ENCODE measurements around the gene MAP3K10.

The MAP3K10 gene

DNA sequence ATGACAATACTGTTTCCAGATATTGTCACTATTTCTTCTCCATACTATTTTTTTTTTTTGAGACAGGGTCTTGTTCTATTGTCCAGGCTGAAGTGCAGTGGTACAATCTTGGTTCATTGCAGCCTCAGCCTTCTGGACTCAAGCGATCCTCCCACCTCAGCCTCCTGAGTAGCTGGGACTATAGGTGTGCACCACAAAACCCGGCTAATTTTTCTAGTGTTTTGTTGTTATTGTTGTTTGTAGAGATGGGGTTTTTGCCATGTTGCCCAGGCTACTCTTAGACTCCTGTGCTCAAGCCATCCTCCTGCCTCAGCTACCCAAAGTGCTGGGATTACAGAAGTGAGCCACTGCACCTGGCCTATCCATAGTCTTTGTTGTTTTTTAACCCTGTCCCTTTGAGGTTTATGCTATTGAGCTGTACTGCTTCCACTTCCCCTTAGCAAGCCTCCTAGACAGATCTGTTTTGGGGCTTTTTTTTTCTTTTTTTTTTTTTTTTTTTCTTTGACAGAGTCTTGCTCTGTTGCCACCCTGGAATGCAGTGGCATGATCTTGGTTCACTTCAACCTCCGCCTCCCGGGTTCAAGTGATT is 27.6 kb upstream of the MAP3K10 start:
- TF ChIP-seq GATA2 (IDR thresholded peaks at IDR 0.05; ENCODE audit: low read depth, low read length) (no peak), GATA3 (IDR thresholded peaks at IDR 0.05; ENCODE audit: low read depth, low read length) (no peak)

DNA sequence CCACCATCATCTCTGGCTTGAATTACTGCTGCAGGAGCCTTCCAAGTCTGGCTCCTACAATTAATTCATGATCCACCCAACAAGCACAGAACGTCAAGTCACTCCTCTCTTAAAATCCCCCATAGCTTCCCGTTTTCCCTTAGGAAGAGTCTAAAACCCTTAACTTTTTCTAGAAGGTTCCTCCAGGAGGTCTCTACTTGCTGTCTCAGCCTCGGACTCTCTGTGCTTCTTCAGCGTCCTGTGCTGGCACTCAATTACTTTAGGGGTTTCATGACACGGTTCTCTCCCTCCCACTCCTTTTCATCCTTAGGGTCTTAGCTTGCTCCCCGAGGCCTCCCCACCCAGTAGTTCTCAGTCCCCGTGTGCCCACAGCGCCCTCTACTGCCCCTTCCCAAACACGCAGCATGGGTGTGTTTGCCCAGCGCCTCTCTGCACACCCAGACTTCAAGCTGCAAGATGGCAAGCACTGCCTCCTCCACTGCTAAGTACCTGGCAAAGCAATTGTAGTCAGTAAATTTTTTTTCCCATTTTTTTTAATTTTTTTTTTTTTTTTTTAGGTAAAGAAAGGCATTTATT is 25.8 kb upstream of the MAP3K10 start:
- no peak for TF ChIP-seq GATA2 (IDR thresholded peaks at IDR 0.05; ENCODE audit: low read depth, low read length)
- TF ChIP-seq GATA3 (IDR thresholded peaks at IDR 0.05; ENCODE audit: low read depth, low read length): no peak

DNA sequence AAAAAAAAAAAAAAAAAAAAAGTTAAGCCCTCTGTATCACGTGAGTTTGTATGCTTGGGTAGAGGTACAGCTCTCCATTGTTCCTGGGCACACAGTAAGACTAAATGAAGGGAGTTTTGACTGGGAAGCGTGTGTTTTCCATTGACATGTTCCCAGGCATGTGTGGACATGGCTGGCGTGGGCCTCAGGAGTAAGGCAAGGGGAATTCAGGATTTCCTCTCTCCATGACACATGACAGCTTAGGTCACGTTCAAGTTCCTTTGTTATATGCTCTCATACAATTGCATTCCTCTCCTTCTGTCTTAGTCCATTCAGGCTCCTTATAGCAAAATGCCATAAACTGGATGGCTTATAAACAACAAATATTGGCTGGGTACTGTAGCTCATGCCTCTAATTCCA is 17.1 kb upstream of the MAP3K10 start:
- TF ChIP-seq GATA3 (IDR thresholded peaks at IDR 0.05; ENCODE audit: low read depth, low read length) (no peak), GATA2 (IDR thresholded peaks at IDR 0.05; ENCODE audit: low read depth, low read length) (no peak)

DNA sequence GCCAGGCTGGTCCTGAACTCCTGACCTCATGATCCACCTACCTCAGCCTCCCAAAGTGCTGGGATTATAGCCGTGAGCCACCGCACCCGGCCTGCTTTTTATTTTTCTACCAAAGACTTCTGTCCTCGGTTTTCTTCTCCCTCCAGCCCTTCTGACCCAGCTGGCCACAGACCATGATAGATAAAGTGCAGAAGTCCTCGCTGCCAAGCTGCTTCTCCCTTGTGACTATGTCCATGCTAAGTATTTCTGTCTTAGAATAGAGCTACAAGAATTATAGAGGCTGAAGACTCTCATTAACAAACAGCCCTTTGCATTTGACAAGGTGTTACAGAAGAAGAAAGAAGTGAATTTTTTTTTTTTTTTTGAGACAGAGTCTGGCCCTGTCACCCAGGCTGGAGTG is 15.4 kb upstream of the MAP3K10 start:
- no peak for TF ChIP-seq GATA2 (IDR thresholded peaks at IDR 0.05; ENCODE audit: low read depth, low read length)
- TF ChIP-seq GATA3 (IDR thresholded peaks at IDR 0.05; ENCODE audit: low read depth, low read length): no peak

DNA sequence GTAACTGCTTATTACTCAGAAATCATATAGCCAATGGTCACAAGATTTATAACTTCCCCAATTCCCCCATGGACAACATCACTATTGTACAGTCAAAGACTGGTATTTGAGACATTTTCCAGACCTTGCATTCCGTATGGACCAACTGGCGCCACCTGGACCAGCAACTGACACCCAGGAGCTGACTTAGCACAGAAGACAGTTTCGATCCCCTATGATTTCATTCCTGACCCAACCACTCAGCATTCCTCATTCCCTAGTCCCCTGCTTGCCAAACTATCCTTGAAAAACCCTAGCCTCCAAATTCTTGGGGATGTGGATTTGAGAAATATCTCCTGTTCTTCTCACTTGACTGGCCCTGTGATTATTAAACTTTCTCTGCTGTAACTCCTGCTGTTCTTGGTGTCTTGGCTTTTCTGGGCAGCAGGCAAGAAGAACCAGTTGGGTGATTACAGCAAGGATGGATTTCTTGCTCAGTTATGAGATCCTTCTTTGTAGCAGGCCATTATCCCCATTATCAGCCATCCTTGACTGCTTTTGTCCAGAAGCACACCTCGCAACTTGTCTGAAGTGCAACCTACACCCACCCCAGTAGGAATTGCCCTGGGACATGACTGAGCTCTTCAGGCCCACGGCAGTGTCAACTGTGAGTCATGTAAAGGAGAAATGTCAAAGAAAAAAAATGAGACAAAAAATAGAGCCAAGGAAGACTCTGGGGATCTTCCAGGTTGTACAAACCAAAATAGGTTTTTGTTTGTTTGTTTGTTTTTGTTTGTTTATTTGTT is 13.7 kb upstream of the MAP3K10 start:
- TF ChIP-seq GATA2 (IDR thresholded peaks at IDR 0.05; ENCODE audit: low read depth, low read length) (no peak), GATA3 (IDR thresholded peaks at IDR 0.05; ENCODE audit: low read depth, low read length) (no peak)

DNA sequence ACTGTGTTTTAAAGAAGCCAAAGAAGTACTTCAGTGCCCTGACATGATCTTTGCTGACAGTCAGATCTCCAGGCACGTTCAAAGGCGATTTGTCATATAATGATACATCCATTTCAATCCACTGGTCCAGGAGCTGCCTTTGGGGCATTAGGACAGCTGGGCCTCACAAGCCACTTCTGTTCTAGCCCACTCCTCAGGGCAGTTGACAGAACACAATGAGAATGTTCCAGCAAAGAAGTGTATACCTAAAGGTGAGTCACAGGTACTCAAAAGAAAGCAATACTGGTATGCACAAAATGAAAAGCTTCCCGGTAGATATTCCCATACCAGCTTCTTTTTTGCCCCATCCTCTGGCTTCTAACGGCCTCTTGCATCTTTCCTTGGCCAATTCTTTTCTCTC is 12.5 kb upstream of the MAP3K10 start:
- TF ChIP-seq GATA2 (IDR thresholded peaks at IDR 0.05; ENCODE audit: low read depth, low read length) (no peak), GATA3 (IDR thresholded peaks at IDR 0.05; ENCODE audit: low read depth, low read length) (no peak)

DNA sequence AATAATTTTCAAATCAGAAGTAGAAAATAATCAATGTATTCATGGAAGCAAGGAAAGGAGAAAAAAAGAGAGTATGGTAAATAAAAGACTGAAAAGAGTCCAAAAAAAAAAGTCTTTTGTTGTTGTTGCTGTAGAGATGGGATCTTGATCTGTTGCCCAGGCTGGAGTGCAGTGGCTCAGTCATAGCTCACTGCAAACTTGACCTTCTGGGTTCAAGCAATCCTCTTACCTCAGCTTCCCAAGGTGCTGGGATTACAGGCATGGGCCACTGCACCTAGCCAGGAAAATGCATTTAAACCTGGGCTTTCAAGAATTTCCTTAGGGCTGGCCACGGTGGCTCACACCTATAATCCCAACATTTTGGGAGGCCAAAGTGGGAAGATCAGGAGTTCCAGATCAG is 7.0 kb upstream of the MAP3K10 start:
- TF ChIP-seq GATA2 (IDR thresholded peaks at IDR 0.05; ENCODE audit: low read depth, low read length) (no peak), GATA3 (IDR thresholded peaks at IDR 0.05; ENCODE audit: low read depth, low read length) (no peak)

DNA sequence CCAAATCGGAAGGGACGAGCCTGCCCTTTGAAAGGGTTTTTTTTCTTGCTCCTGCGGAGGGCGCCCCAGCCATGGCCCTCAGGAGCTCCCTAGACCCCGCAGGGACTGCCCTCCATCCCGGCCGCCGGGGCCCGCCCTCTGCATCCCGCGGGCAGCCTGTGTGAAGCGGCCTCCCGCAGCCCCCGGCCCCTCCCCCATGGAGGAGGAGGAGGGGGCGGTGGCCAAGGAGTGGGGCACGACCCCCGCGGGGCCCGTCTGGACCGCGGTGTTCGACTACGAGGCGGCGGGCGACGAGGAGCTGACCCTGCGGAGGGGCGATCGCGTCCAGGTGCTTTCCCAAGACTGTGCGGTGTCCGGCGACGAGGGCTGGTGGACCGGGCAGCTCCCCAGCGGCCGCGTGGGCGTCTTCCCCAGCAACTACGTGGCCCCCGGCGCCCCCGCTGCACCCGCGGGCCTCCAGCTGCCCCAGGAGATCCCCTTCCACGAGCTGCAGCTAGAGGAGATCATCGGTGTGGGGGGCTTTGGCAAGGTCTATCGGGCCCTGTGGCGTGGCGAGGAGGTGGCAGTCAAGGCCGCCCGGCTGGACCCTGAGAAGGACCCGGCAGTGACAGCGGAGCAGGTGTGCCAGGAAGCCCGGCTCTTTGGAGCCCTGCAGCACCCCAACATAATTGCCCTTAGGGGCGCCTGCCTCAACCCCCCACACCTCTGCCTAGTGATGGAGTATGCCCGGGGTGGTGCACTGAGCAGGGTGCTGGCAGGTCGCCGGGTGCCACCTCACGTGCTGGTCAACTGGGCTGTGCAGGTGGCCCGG is 815 bp downstream of the MAP3K10 start:
- TF ChIP-seq GATA3 (IDR thresholded peaks at IDR 0.05; ENCODE audit: low read depth, low read length) (no peak), GATA2 (IDR thresholded peaks at IDR 0.05; ENCODE audit: low read depth, low read length) (no peak)

DNA sequence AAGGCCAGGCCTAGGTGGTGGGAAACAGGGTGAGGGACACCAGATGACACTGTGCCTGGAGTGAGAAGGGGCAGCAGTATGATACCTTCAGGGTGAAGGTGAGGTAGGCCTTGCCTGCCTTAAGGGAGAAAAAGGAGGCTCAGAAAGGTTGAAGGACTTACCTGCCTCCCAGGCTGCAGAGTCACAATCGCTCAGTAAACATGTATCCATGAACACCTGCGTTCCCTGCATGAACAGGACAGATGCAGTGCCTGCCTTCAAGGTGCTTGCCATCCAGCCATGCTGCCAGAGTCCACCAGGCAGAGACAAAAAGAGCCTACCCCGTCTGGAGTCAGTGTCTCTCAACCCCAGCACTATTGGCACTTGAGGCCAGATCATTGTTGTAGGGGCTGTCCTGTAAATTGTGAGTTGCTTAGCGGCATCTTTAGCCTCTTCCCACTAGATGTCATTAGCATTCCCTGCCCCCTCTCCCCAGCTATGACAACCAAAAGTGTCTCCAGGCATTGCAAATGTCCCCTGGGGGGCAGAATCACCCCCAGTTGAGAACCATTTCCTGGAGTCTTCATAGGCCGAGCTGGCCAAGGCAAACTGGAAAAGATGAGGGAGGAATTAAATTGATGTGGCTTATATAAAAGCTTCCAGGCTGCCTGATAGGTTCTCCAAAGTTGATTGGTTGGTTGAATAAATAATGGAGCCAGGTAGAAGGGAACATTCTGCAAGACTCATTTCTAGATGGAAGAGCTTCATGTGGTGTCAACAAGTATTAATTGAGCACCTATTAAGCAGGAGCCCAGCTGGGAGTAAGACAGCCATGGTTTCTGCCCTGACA is 1.7 kb downstream of the MAP3K10 start:
- TF ChIP-seq GATA3 (IDR thresholded peaks at IDR 0.05; ENCODE audit: low read depth, low read length) (no peak), GATA2 (IDR thresholded peaks at IDR 0.05; ENCODE audit: low read depth, low read length) (no peak)

DNA sequence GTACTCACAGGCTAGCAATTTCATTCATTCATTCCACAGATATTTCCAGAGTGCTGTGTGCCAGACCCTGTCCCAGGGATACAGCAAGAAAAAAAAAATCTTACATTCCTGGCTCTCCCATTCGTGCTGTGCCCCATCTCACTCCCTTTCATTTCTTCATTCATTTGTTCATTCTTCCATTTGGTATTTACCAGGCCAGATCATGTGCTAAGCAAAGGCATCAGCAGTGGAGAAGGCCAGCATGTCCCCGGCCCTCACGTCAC is 2.3 kb downstream of the MAP3K10 start:
- TF ChIP-seq GATA2 (IDR thresholded peaks at IDR 0.05; ENCODE audit: low read depth, low read length) (no peak), GATA3 (IDR thresholded peaks at IDR 0.05; ENCODE audit: low read depth, low read length) (no peak)

DNA sequence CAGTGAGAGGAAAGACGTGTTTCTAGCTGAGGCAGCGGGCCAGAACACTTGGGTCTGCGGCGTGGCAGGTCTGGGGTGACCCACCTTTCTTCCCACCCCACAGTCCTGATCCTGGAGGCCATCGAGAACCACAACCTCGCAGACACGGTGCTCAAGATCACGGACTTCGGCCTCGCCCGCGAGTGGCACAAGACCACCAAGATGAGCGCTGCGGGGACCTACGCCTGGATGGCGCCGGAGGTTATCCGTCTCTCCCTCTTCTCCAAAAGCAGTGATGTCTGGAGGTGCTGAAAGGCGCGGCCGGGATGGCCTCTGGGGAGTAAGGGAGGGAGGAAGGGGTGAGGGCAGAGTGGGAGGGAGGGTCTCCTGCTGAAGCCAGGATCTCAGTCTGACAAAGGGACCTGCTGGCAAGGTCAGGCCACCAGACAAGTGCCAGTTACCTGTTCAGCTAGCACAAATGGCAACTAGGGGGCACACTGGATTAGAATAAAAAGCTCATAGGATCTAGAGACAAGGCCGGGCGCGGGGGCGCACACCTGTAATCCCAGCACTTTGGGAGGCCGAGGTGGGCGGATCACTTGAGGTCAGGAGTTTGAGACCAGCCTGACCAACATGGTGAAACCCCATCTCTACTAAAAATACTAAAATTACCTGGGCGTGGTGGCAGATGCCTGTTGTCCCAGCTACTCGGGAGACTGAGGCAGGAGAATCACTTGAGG is 7.2 kb downstream of the MAP3K10 start:
- TF ChIP-seq GATA2 (IDR thresholded peaks at IDR 0.05; ENCODE audit: low read depth, low read length) (no peak), GATA3 (IDR thresholded peaks at IDR 0.05; ENCODE audit: low read depth, low read length) (no peak)

DNA sequence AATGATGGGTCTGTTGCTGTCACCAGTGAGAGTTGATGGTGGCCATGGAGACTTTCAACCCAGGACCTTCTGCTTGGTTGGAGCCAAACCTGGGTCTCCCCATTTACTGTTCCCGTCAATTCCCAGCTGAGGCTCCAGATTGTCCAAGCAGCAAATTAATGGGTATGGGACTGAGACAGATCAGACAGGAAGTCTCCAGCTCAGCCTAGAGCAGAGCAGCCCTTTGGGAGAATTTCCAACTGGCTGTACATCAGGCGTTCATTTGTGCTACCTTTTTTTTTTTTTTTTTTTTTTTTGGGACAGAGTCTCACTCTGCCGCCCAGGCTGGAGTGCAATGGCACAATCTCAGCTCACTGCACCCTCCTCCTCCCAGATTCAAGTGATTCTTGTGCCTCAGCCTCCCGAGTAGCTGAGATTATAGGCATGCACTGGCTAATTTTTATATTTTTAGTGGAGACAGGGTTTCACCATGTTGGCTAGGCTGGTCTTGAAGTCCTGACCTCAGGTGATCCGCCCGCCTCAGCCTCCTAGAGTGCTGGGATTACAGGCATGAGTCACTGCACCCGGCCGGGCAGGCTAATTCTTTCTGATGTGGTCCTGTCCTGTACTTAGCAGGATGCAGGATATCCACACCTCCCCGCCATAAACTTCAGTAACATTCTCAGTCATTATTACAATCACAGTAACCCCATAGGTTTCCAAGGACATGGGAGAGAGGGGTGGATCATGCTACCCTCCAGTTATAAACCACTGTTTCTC is 9.3 kb downstream of the MAP3K10 start:
- no peak for TF ChIP-seq GATA3 (IDR thresholded peaks at IDR 0.05; ENCODE audit: low read depth, low read length)
- no peak for TF ChIP-seq GATA2 (IDR thresholded peaks at IDR 0.05; ENCODE audit: low read depth, low read length)
